Posterior cingulate gyrus (tissue), 11 donors: ENCODE data around the gene TBC1D1.

Experiments used
- DNase-seq, 10 donors: peaks; one replicate each; pipeline versions ENCODE4 v3.0.0 to v3.0.0-alpha.2; 2020 to 2021; ENCODE audit warnings: mixed read lengths in 3 of 10
- intact Hi-C: fragments of 100-400 bp; cut with DNase I; formaldehyde crosslinking; loops from one replicate; pipeline ENCODE4 v1.15.1; 2023

TBC1D1 gene

GRCh38 chr4:38133711-38134480 is 243.0 kb downstream of the TBC1D1 start:
- no peak for DNase-seq
- intact Hi-C loops: no loop called here

GRCh38 chr4:38135201-38135600 is 244.3 kb downstream of the TBC1D1 start:
- intact Hi-C loops: no loop called here
- no peak for DNase-seq

GRCh38 chr4:38136604-38137003 is 245.7 kb downstream of the TBC1D1 start:
- DNase-seq: no peak
- intact Hi-C loops: no loop called here

- intact Hi-C loops: no loop called here
- DNase-seq: no peak
Measured at GRCh38 chr4:38137080-38137479, 246.2 kb downstream of the TBC1D1 start.

GRCh38 chr4:38138363-38138762 is 247.5 kb downstream of the TBC1D1 start:
- intact Hi-C loops: no loop called here
- DNase-seq: no peak

- DNase-seq: no peak
- intact Hi-C loops: no loop called here
Measured at GRCh38 chr4:38139187-38139586, 248.3 kb downstream of the TBC1D1 start.

GRCh38 chr4:38140643-38141203 is 249.8 kb downstream of the TBC1D1 start:
- intact Hi-C loops: no loop called here

GRCh38 chr4:38141808-38142500 is 251.1 kb downstream of the TBC1D1 start:
- no peak for DNase-seq
- intact Hi-C loops: no loop called here

More at GRCh38 chr4:38140643-38141203, 249.8 kb downstream of the TBC1D1 start:
- no peak for DNase-seq

GRCh38 chr4:38144031-38144430 is 253.1 kb downstream of the TBC1D1 start:
- intact Hi-C loops: no loop called here
- no peak for DNase-seq

GRCh38 chr4:38145033-38145678 is 254.3 kb downstream of the TBC1D1 start:
- intact Hi-C loops: no loop called here
- DNase-seq: no peak

GRCh38 chr4:38145741-38146140 is 254.9 kb downstream of the TBC1D1 start:
- intact Hi-C loops: no loop called here
- no peak for DNase-seq

- DNase-seq: no peak
- intact Hi-C loops: no loop called here
Measured at GRCh38 chr4:38146383-38146782, 255.5 kb downstream of the TBC1D1 start.

- intact Hi-C loops: no loop called here
- no peak for DNase-seq
Measured at GRCh38 chr4:38149472-38149996, 258.6 kb downstream of the TBC1D1 start.

- no peak for DNase-seq
Measured at GRCh38 chr4:38149997-38150671, 259.2 kb downstream of the TBC1D1 start.

GRCh38 chr4:38150766-38151165 is 259.9 kb downstream of the TBC1D1 start:
- intact Hi-C loops: no loop called here
- no peak for DNase-seq

More at GRCh38 chr4:38149997-38150671, 259.2 kb downstream of the TBC1D1 start:
- intact Hi-C loops: no loop called here

- no peak for DNase-seq
- intact Hi-C loops: no loop called here
Measured at GRCh38 chr4:38151873-38152272, 261.0 kb downstream of the TBC1D1 start.

GRCh38 chr4:38152305-38152704 is 261.4 kb downstream of the TBC1D1 start:
- intact Hi-C loops: no loop called here
- no peak for DNase-seq

- intact Hi-C loops: no loop called here
- no peak for DNase-seq
Measured at GRCh38 chr4:38152721-38153386, 262.0 kb downstream of the TBC1D1 start.

- DNase-seq: no peak
- intact Hi-C loops: no loop called here
Measured at GRCh38 chr4:38153387-38153760, 262.5 kb downstream of the TBC1D1 start.

GRCh38 chr4:38154252-38154651 is 263.4 kb downstream of the TBC1D1 start:
- intact Hi-C loops: no loop called here
- DNase-seq: no peak
